HG02610 (cell line): Measurements from ENCODE around the gene ITPK1.
"Not testable (repeated sequence)": the region's sequence is repeated elsewhere in the genome, so short reads cannot be mapped to it uniquely, and the experiment has no call there.

Experiments used
- ATAC-seq: cut with Tn5 transposase; IDR thresholded peaks from one replicate; pipeline ENCODE4 v1.9.1; 2021; ENCODE audit warnings: mild to moderate bottlenecking, moderate library complexity; ENCODE audit not compliant: unreplicated experiment

Gene ITPK1

GRCh38 chr14:93105856-93106255 is 9.9 kb downstream of the ITPK1 start:
- ATAC-seq: not testable (repeated sequence)

GRCh38 chr14:93105362-93105761 is 10.4 kb downstream of the ITPK1 start:
- ATAC-seq: no peak

GRCh38 chr14:93104961-93105360 is 10.8 kb downstream of the ITPK1 start:
- ATAC-seq: no peak

- peak; percentile 94 for ATAC-seq
Measured at GRCh38 chr14:93103392-93104080, 12.2 kb downstream of the ITPK1 start.

- no peak for ATAC-seq
Measured at GRCh38 chr14:93102141-93102540, 13.6 kb downstream of the ITPK1 start.

GRCh38 chr14:93101181-93101580 is 14.5 kb downstream of the ITPK1 start:
- ATAC-seq: no peak

- ATAC-seq: no peak
Measured at GRCh38 chr14:93100570-93100969, 15.2 kb downstream of the ITPK1 start.

GRCh38 chr14:93100100-93100499 is 15.6 kb downstream of the ITPK1 start:
- ATAC-seq: no peak

- no peak for ATAC-seq
Measured at GRCh38 chr14:93099643-93100042, 16.1 kb downstream of the ITPK1 start.

GRCh38 chr14:93099196-93099595 is 16.5 kb downstream of the ITPK1 start:
- ATAC-seq: no peak

GRCh38 chr14:93096691-93097322 is 18.9 kb downstream of the ITPK1 start:
- no peak for ATAC-seq

- ATAC-seq: no peak
Measured at GRCh38 chr14:93095742-93096510, 19.8 kb downstream of the ITPK1 start.

GRCh38 chr14:93094121-93094918 is 21.4 kb downstream of the ITPK1 start:
- no peak for ATAC-seq

- ATAC-seq: no peak
Measured at GRCh38 chr14:93092606-93093556, 22.8 kb downstream of the ITPK1 start.

GRCh38 chr14:93091666-93092065 is 24.1 kb downstream of the ITPK1 start:
- ATAC-seq: no peak

GRCh38 chr14:93090826-93091555 is 24.7 kb downstream of the ITPK1 start:
- no peak for ATAC-seq

GRCh38 chr14:93089521-93090269 is 26.0 kb downstream of the ITPK1 start:
- no peak for ATAC-seq

GRCh38 chr14:93086441-93087055 is 29.2 kb downstream of the ITPK1 start:
- ATAC-seq: no peak
